Measurements from ENCODE around the gene SETMAR. TPM values are rescaled to one million over a fixed set of nuclear protein-coding genes. Genes with fewer than 3 reads are reported as not detected.

The SETMAR gene
- total and polyA plus RNA-seq, 5 experiments from 2014 or later, result 8.0 to 18.3 (median 15.1) TPM

DNA sequence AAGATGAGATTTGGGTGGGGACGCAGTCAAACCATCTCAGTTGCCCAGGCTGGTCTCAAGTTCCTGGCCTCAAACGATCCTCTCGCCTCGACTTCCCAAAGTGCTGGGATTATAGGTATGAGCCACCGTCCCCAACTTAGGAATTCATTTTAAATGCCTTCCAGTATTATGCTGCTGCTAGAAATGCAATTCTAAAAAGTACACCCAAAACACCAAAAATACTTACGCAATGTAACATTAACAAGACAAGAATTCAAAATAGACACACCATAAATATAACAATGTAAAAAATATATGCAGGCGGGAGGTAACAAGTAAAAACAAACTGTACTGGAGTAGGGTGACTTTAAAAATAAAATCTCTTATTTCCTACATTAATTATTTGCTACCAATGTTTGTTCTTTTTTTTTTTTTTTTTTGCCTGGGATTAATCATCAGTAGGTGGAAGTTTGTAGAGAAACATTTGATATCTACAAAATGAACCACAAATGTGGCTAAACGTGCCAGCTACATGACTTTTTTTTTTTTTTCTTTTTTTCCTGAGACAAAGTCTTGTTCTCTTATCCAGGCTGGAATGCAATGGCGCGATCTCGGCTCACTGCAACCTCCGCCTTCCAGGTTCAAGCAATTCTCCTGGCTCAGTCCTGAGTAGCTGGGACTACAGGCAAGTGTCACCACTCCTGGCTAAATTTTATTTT lies 56.8 kb downstream of the SETMAR start:
- peaks cover 0 to 24% (median 7%) of the 10 kb centered on the region in 3 donors for H3K36me3 Mint-ChIP-seq
- H3K4me1 Mint-ChIP-seq, result peaks cover 0 to 2% (median 0%) of the 10 kb centered on the region in 4 donors
- DNase-seq (no peak), ATAC-seq (no peak)
- POLR2A ChIA-PET, result no interaction called here
- H3K27me3 Mint-ChIP-seq, result no peaks in the 10 kb centered on the region
- no peak overlapping the region for H3K27ac Mint-ChIP-seq
- H3K9me3 Mint-ChIP-seq, result no peaks in the 10 kb centered on the region
- no peak overlapping the region for H3K4me3 Mint-ChIP-seq

DNA sequence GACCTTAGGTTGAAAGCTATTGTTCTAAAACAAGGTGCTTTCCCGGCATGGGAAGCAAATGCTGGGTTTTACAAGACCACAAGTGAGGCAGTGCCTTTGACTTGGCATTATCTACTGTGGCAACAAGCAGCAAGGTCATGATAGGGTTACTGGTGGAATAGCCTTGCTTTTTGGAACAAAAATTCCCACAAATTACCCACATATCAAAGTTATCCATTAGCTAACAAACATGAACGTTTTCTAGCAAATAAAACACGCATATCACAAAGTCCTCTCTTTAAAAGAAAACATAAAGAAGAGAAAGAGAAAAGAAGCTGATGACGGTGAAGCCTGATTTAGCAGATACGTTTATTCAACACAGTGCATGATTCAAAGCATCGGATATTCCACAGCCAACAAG lies 57.6 kb downstream of the SETMAR start:
- no peaks in the 10 kb centered on the region for H3K9me3 Mint-ChIP-seq
- DNase-seq, result no peak
- H3K27me3 Mint-ChIP-seq, result no peaks in the 10 kb centered on the region
- peaks cover 0 to 24% (median 7%) of the 10 kb centered on the region in 3 donors for H3K36me3 Mint-ChIP-seq
- POLR2A ChIA-PET, result no interaction called here
- H3K4me1 Mint-ChIP-seq, result peaks cover 0 to 2% (median 0%) of the 10 kb centered on the region in 4 donors
- ATAC-seq, result no peak
- H3K4me3 Mint-ChIP-seq, result no peak overlapping the region
- no peak overlapping the region for H3K27ac Mint-ChIP-seq

DNA sequence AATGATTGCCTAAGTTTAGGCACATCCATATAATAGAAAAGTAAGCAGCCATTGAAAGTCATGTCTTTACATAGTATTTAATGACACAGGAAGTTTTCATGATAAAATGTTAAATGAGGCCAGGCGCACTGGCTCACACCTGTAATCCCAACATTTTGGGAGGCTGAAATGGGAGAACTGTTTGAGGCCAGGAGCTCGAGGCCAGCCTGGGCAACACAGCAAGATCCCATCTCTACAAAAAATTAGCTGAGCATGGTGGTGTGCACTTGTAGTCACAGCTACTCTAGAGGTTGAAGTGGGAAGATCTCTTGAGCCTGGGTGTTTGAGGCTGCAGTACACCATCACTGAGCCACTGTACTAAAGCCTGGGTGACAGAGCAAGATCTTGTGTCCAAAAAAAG lies 59.4 kb downstream of the SETMAR start:
- Mint-ChIP-seq H3K4me1 (peaks cover 0 to 2% (median 0%) of the 10 kb centered on the region in 4 donors), H3K27me3 (no peaks in the 10 kb centered on the region), H3K27ac (no peak overlapping the region), H3K9me3 (no peaks in the 10 kb centered on the region), H3K4me3 (no peak overlapping the region), H3K36me3 (peaks cover 0 to 24% (median 7%) of the 10 kb centered on the region in 3 donors)
- POLR2A ChIA-PET, result no interaction called here
- ATAC-seq (no peak), DNase-seq (no peak)

Other genes with a start within 250 kb of the SETMAR start
- gene SUMF1, start 163.9 kb downstream of the SETMAR start, total RNA-seq, result 10 to 100 TPM; 13.7 to 14.2 TPM
- 10 to 100 TPM; 23.4 to 36.4 (median 30.6) TPM for gene SUMF1, start 163.9 kb downstream of the SETMAR start, polyA plus RNA-seq
- 10 to 100 TPM; 78.7 to 80.4 TPM for gene ITPR1, start 190.0 kb downstream of the SETMAR start, total RNA-seq
- 10 to 100 TPM in 1 of 3 donors, 1 to 10 TPM in 2; 8.3 to 10.6 (median 9.7) TPM for gene ITPR1, start 190.0 kb downstream of the SETMAR start, polyA plus RNA-seq